Measurements from ENCODE around the gene NAA16.
"Not testable (repeated sequence)": the region's sequence is repeated elsewhere in the genome, so short reads cannot be mapped to it uniquely, and the experiment has no call there.

NAA16 gene

GRCh38 chr13:41418731-41419130, 107.7 kb downstream of the NAA16 start:
- no peak overlapping the region for H3K4me3 ChIP-seq (ENCODE audit: low read depth, low read length)
- no peaks in the 10 kb centered on the region for H3K36me3 ChIP-seq
- TF ChIP-seq CTCF (IDR thresholded peaks at IDR 0.05; ENCODE audit: low read depth, low read length) = no peak
- DNase-seq = no peak
- no peaks in the 10 kb centered on the region for H3K4me1 ChIP-seq
- H3K27me3 ChIP-seq = no peaks in the 10 kb centered on the region
- H3K9me3 ChIP-seq = no peaks in the 10 kb centered on the region

- no peaks in the 10 kb centered on the region for H3K36me3 ChIP-seq
- no peak for DNase-seq
- TF ChIP-seq CTCF (IDR thresholded peaks at IDR 0.05; ENCODE audit: low read depth, low read length) = no peak
- no peaks in the 10 kb centered on the region for H3K9me3 ChIP-seq
- H3K27me3 ChIP-seq = no peaks in the 10 kb centered on the region
- H3K4me3 ChIP-seq (ENCODE audit: low read depth, low read length) = no peak overlapping the region
- no peaks in the 10 kb centered on the region for H3K4me1 ChIP-seq
Measured at GRCh38 chr13:41419206-41419605, 108.1 kb downstream of the NAA16 start.

GRCh38 chr13:41420146-41420545, 109.1 kb downstream of the NAA16 start:
- Histone ChIP-seq H3K4me3 (ENCODE audit: low read depth, low read length) (no peak overlapping the region), H3K4me1 (no peaks in the 10 kb centered on the region), H3K9me3 (no peaks in the 10 kb centered on the region), H3K27me3 (no peaks in the 10 kb centered on the region), H3K36me3 (no peaks in the 10 kb centered on the region)
- no peak for DNase-seq
- TF ChIP-seq CTCF (IDR thresholded peaks at IDR 0.05; ENCODE audit: low read depth, low read length) = no peak

GRCh38 chr13:41421330-41421729, 110.3 kb downstream of the NAA16 start:
- not testable (repeated sequence) for H3K36me3 ChIP-seq; H3K27me3 ChIP-seq; H3K4me3 ChIP-seq (ENCODE audit: low read depth, low read length); H3K4me1 ChIP-seq; DNase-seq; H3K9me3 ChIP-seq

- not testable (repeated sequence) for H3K4me3 ChIP-seq (ENCODE audit: low read depth, low read length); DNase-seq; H3K36me3 ChIP-seq; H3K9me3 ChIP-seq; H3K27me3 ChIP-seq; H3K4me1 ChIP-seq
Measured at GRCh38 chr13:41421983-41422382, 110.9 kb downstream of the NAA16 start.

- not testable (repeated sequence) for H3K4me1 ChIP-seq; H3K9me3 ChIP-seq; H3K36me3 ChIP-seq; H3K27me3 ChIP-seq; DNase-seq; H3K4me3 ChIP-seq (ENCODE audit: low read depth, low read length)
Measured at GRCh38 chr13:41423259-41423658, 112.2 kb downstream of the NAA16 start.

GRCh38 chr13:41424675-41425074, 113.6 kb downstream of the NAA16 start:
- not testable (repeated sequence) for H3K9me3 ChIP-seq; DNase-seq; H3K27me3 ChIP-seq; H3K36me3 ChIP-seq; H3K4me1 ChIP-seq; H3K4me3 ChIP-seq (ENCODE audit: low read depth, low read length)

- Histone ChIP-seq H3K9me3 (no peaks in the 10 kb centered on the region), H3K36me3 (no peaks in the 10 kb centered on the region), H3K4me1 (no peaks in the 10 kb centered on the region), H3K27me3 (no peaks in the 10 kb centered on the region), H3K4me3 (ENCODE audit: low read depth, low read length) (no peak overlapping the region)
- no peak for TF ChIP-seq CTCF (IDR thresholded peaks at IDR 0.05; ENCODE audit: low read depth, low read length)
- DNase-seq = no peak
Measured at GRCh38 chr13:41426047-41426446, 115.0 kb downstream of the NAA16 start.
